HCT116 (cell line): ENCODE results near the gene PCK2. TPM values are rescaled to one million over a fixed set of nuclear protein-coding genes. Genes with fewer than 3 reads are reported as not detected.

Experiments used
- ATAC-seq: fragments of 200-7000 bp; cut with Tn5 transposase; 2 replicates; pipeline ENCODE4 v1.9.1; 2020; ENCODE audit warnings: mild to moderate bottlenecking, moderate library complexity
- BruUV-seq: library from RNA; stranded (reverse); fragments of 400-500 nt; replicated peaks from 2 replicates; lab custom pipeline; 2021; lab: Mats Ljungman, UMichigan
- CTCF ChIA-PET: fragments of 300-600 bp; sonication (Branson Sonifier 250); formaldehyde crosslinking; loops from one replicate; lab custom pipeline; 2021; ENCODE audit warnings: antibody characterized with exemption; lab: Charles Lee
- POLR2A ChIA-PET: fragments of 300-600, 350-600 bp; sonication (Branson Sonifier 250); formaldehyde crosslinking; loops from one replicate; lab custom pipeline; 2021; ENCODE audit warnings: antibody characterized with exemption; lab: Charles Lee
- RAD21 ChIA-PET, 2 experiments: fragments of 300-600 bp; sonication (Branson Sonifier 250); formaldehyde crosslinking; loops; one replicate each; lab custom pipeline; 2023; ENCODE audit warnings: low total read pairs in 2 of 2; ENCODE audit not compliant: uncharacterized antibody in 2 of 2, unreplicated experiment in 2 of 2, low non-redundant PET in 1 of 2; lab: Charles Lee
- DNase-seq: peaks from one replicate; pipeline ENCODE4 v3.0.0-alpha.2; 2010; ENCODE audit warnings: low read depth, low spot score
- H2AFZ ChIP-seq: fragments of 200-600 bp; shearing (Covaris generic), sonication (generic); 2 replicates; pipeline ENCODE4 v1.6.1; 2017; ENCODE audit warnings: low read depth, mixed run types, mixed read lengths, antibody characterized with exemption, low read length; ENCODE audit not compliant: poor library complexity, severe bottlenecking
- H3K27ac ChIP-seq: 2 replicates; pipeline ENCODE4 v1.5.1; 2012; ENCODE audit warnings: low read depth, low read length
- H3K27me3 ChIP-seq: fragments of 200-600 bp; sonication (generic); 2 replicates; pipeline ENCODE4 v1.6.1; 2016; ENCODE audit warnings: mixed run types, low read length, mixed read lengths; ENCODE audit not compliant: insufficient read depth
- H3K36me3 ChIP-seq, 2 experiments: fragments of 200-500 bp in 1 of 2; fragments of 200-600 bp in 1 of 2; sonication (Bioruptor generic) in 1 of 2; sonication (generic) in 1 of 2; 2 replicates each; pipeline versions ENCODE4 v1.5.1 to v1.6.1; 2014 to 2016; ENCODE audit warnings: low read length in 2 of 2, inconsistent platforms in 1 of 2, mixed read lengths in 1 of 2, mixed run types in 1 of 2; ENCODE audit not compliant: insufficient read depth in 2 of 2, control insufficient read depth in 1 of 2
- H3K4me1 ChIP-seq, 2 experiments: fragments of 200-600 bp in 1 of 2; sonication (generic) in 1 of 2; 2 replicates each; pipeline versions ENCODE4 v1.5.1 to v1.6.1; 2012 to 2017; ENCODE audit warnings: low read length in 2 of 2, inconsistent platforms in 1 of 2, mild to moderate bottlenecking in 1 of 2, mixed read lengths in 1 of 2, mixed run types in 1 of 2, moderate library complexity in 1 of 2; ENCODE audit not compliant: insufficient read depth in 2 of 2, control insufficient read depth in 1 of 2
- H3K4me2 ChIP-seq: fragments of 200-600 bp; sonication (generic); 2 replicates; pipeline ENCODE4 v1.6.1; 2017; ENCODE audit warnings: mixed run types, low read length, mixed read lengths
- H3K4me3 ChIP-seq, 2 experiments: fragments of 200-600 bp in 1 of 2; sonication (generic) in 1 of 2; replicated peaks in 1 of 2; 2 replicates each; pipeline ENCODE4 v1.5.1; 2011 to 2016; ENCODE audit warnings: low read length in 2 of 2, control low read depth in 1 of 2, low read depth in 1 of 2, mild to moderate bottlenecking in 1 of 2, mixed read lengths in 1 of 2, mixed run types in 1 of 2
- H3K79me2 ChIP-seq: fragments of 200-600 bp; sonication (generic); 2 replicates; pipeline ENCODE4 v1.6.1; 2017; ENCODE audit warnings: mild to moderate bottlenecking, mixed run types, low read length, moderate library complexity, mixed read lengths; ENCODE audit not compliant: insufficient read depth
- H3K9ac ChIP-seq: fragments of 200-600 bp; sonication (generic); 2 replicates; pipeline ENCODE4 v1.6.1; 2016; ENCODE audit warnings: low read length, mixed read lengths
- H3K9me2 ChIP-seq: fragments of 200-600 bp; sonication (generic), shearing (Covaris generic); 2 replicates; pipeline ENCODE4 v1.6.1; 2017; ENCODE audit warnings: mixed run types, mild to moderate bottlenecking, moderate library complexity; ENCODE audit not compliant: insufficient read depth
- H3K9me3 ChIP-seq, 2 experiments: fragments of 200-500 bp in 1 of 2; fragments of 200-600 bp in 1 of 2; sonication (Bioruptor generic) in 1 of 2; sonication (generic) in 1 of 2; 2 replicates each; pipeline ENCODE4 v1.6.1; 2014 to 2017; ENCODE audit warnings: low read length in 2 of 2, mixed read lengths in 2 of 2, inconsistent platforms in 1 of 2, low read depth in 1 of 2, mild to moderate bottlenecking in 1 of 2, mixed run types in 1 of 2, moderate library complexity in 1 of 2; ENCODE audit not compliant: control insufficient read depth in 1 of 2, insufficient read depth in 1 of 2
- H4K20me1 ChIP-seq: fragments of 200-600 bp; sonication (generic), shearing (Covaris generic); 2 replicates; pipeline ENCODE4 v1.6.1; 2017; ENCODE audit warnings: mixed run types, mild to moderate bottlenecking, moderate library complexity; ENCODE audit not compliant: insufficient read depth
- ATF3 ChIP-seq: IDR thresholded peaks from 2 replicates; pipeline ENCODE4 v1.6.1; 2012
- ELF1 ChIP-seq: IDR thresholded peaks from 2 replicates; pipeline ENCODE4 v1.6.1; 2012; ENCODE audit warnings: low read depth, borderline replicate concordance
- EZH2phosphoT487 ChIP-seq: fragments of 200-600 bp; IDR thresholded peaks from 2 replicates; pipeline ENCODE4 v1.6.1; 2018; ENCODE audit warnings: antibody characterized with exemption, borderline replicate concordance
- FOSL1 ChIP-seq: IDR thresholded peaks from 2 replicates; pipeline ENCODE4 v1.6.1; 2012; ENCODE audit warnings: low read depth
- JUND ChIP-seq: IDR thresholded peaks from 2 replicates; pipeline ENCODE4 v1.6.1; 2012
- MAX ChIP-seq: IDR thresholded peaks from 2 replicates; pipeline ENCODE4 v1.6.1; 2012
- POLR2AphosphoS5 ChIP-seq: IDR thresholded peaks from 2 replicates; pipeline ENCODE4 v1.6.1; 2011; ENCODE audit warnings: mild to moderate bottlenecking, low read depth, low read length, moderate library complexity
- RAD21 ChIP-seq: IDR thresholded peaks from 2 replicates; pipeline ENCODE4 v1.6.1; 2012; ENCODE audit warnings: low read depth, mild to moderate bottlenecking
- REST ChIP-seq: IDR thresholded peaks from 2 replicates; pipeline ENCODE4 v1.6.1; 2012; ENCODE audit warnings: low read depth
- SIN3A ChIP-seq: IDR thresholded peaks from 2 replicates; pipeline ENCODE4 v1.6.1; 2012; ENCODE audit warnings: low read depth
- SP1 ChIP-seq: IDR thresholded peaks from 2 replicates; pipeline ENCODE4 v1.6.1; 2012; ENCODE audit warnings: low read depth
- SRF ChIP-seq: IDR thresholded peaks from 2 replicates; pipeline ENCODE4 v1.6.1; 2012; ENCODE audit warnings: low read depth
- TCF7L2 ChIP-seq: IDR thresholded peaks from 2 replicates; pipeline ENCODE4 v1.7.0; 2011; ENCODE audit warnings: borderline replicate concordance, inconsistent platforms; ENCODE audit not compliant: insufficient read depth, insufficient read length; ENCODE audit errors: extremely low read depth
- ZBTB33 ChIP-seq: IDR thresholded peaks from 2 replicates; pipeline ENCODE4 v1.6.1; 2011; ENCODE audit warnings: mild to moderate bottlenecking, low read length, moderate library complexity; ENCODE audit not compliant: insufficient replicate concordance; ENCODE audit errors: extremely low read depth
- ZFX ChIP-seq: fragments of 450-650 bp; IDR thresholded peaks from 2 replicates; pipeline ENCODE4 v1.6.1; 2017
- ZNF274 ChIP-seq: fragments of 200-500 bp; sonication (Bioruptor generic); IDR thresholded peaks from 2 replicates; pipeline ENCODE4 v1.6.1; 2014; ENCODE audit warnings: mild to moderate bottlenecking, low read depth, low read length, inconsistent platforms
- intact Hi-C: fragments of 100-400 bp; cut with micrococcal nuclease; formaldehyde crosslinking; loops from 2 replicates; pipeline ENCODE4 v1.10.0; 2022
- total RNA-seq: library from RNA; stranded (reverse); gene quantifications from one replicate; pipeline ENCODE4 v1.2.1, GENCODE V29; 2021; ENCODE audit not compliant: unreplicated experiment

Gene PCK2
- total RNA-seq, 1 experiment from 2014 or later: 94.1 TPM

GRCh38 chr14:24098927-24099813, 5.1 kb downstream of the PCK2 start:
- no peak overlapping the region for H3K27ac ChIP-seq
- peaks cover 6 to 11% of the 10 kb centered on the region in 2 experiments; a peak in 3 of 4 replicates for H3K4me1 ChIP-seq
- ChIA-PET CTCF (no interaction called here), POLR2A (no interaction called here), RAD21 (no interaction called here)
- H3K79me2 ChIP-seq: peaks cover 7% of the 10 kb centered on the region; the same call in 1 of the 2 replicates
- no peak overlapping the region for H3K4me2 ChIP-seq
- no peaks in the 10 kb centered on the region for H3K36me3 ChIP-seq
- no peak overlapping the region for H3K9ac ChIP-seq
- H4K20me1 ChIP-seq: no peaks in the 10 kb centered on the region
- no peak overlapping the region for H3K4me3 ChIP-seq
- DNase-seq (no peak), ATAC-seq (no peak)
- TF ChIP-seq RAD21 (no peak), FOSL1 (no peak), ELF1 (no peak), EZH2phosphoT487 (no peak), SIN3A (no peak), SP1 (no peak), JUND (no peak), ZFX (no peak), MAX (no peak), ATF3 (no peak), TCF7L2 (no peak), POLR2AphosphoS5 (no peak; the same call in 1 of the 2 replicates), REST (no peak), ZNF274 (no peak), ZBTB33 (no peak), SRF (no peak)
- no peaks in the 10 kb centered on the region for H3K9me3 ChIP-seq
- intact Hi-C loops: loop anchor here (10.0 kb wide), 1 partner anchor 114 kb away; the partner anchor contains the start of gene DHRS4L2
- no peaks in the 10 kb centered on the region for H3K27me3 ChIP-seq
- H2AFZ ChIP-seq: no peak overlapping the region
- BruUV-seq: no TSS peak
- H3K9me2 ChIP-seq: no peaks in the 10 kb centered on the region
